IPS-18c (cell line): ENCODE results near the gene OTULIN.

Source experiments
- H3K4me3 ChIP-seq: 2 replicates; pipeline ENCODE4 v1.7.0; 2013; ENCODE audit warnings: low read depth, mild to moderate bottlenecking, low read length, moderate library complexity; ENCODE audit not compliant: insufficient read depth
- H3K9me3 ChIP-seq: one replicate; pipeline ENCODE4 v1.6.1; 2013; ENCODE audit warnings: mild to moderate bottlenecking, low read length, moderate library complexity; ENCODE audit not compliant: control insufficient read depth, insufficient read depth

Gene OTULIN

GRCh38 chr5:14726066-14726838 is 61.7 kb downstream of the OTULIN start:
- Histone ChIP-seq H3K9me3 (no peaks in the 10 kb centered on the region), H3K4me3 (no peak overlapping the region)

GRCh38 chr5:14727428-14727865 is 62.9 kb downstream of the OTULIN start:
- H3K9me3 ChIP-seq: no peaks in the 10 kb centered on the region
- no peak overlapping the region for H3K4me3 ChIP-seq

- H3K4me3 ChIP-seq: no peak overlapping the region
Observed at GRCh38 chr5:14727928-14728458, 63.5 kb downstream of the OTULIN start.

GRCh38 chr5:14728459-14728938 is 64.0 kb downstream of the OTULIN start:
- no peak overlapping the region for H3K4me3 ChIP-seq

More at GRCh38 chr5:14727928-14728458, 63.5 kb downstream of the OTULIN start:
- no peaks in the 10 kb centered on the region for H3K9me3 ChIP-seq

GRCh38 chr5:14729448-14730385 is 65.2 kb downstream of the OTULIN start:
- no peaks in the 10 kb centered on the region for H3K9me3 ChIP-seq
- H3K4me3 ChIP-seq: no peak overlapping the region

More at GRCh38 chr5:14728459-14728938, 64.0 kb downstream of the OTULIN start:
- no peaks in the 10 kb centered on the region for H3K9me3 ChIP-seq

- Histone ChIP-seq H3K9me3 (no peaks in the 10 kb centered on the region), H3K4me3 (no peak overlapping the region)
Observed at GRCh38 chr5:14730466-14730865, 65.9 kb downstream of the OTULIN start.

GRCh38 chr5:14730881-14731280 is 66.4 kb downstream of the OTULIN start:
- Histone ChIP-seq H3K4me3 (no peak overlapping the region), H3K9me3 (no peaks in the 10 kb centered on the region)

GRCh38 chr5:14732991-14733390 is 68.5 kb downstream of the OTULIN start:
- Histone ChIP-seq H3K9me3 (no peaks in the 10 kb centered on the region), H3K4me3 (no peak overlapping the region)

GRCh38 chr5:14733661-14734060 is 69.1 kb downstream of the OTULIN start:
- H3K4me3 ChIP-seq: no peak overlapping the region
- no peaks in the 10 kb centered on the region for H3K9me3 ChIP-seq

- Histone ChIP-seq H3K9me3 (no peaks in the 10 kb centered on the region), H3K4me3 (no peak overlapping the region)
Observed at GRCh38 chr5:14734396-14734795, 69.9 kb downstream of the OTULIN start.

- no peak overlapping the region for H3K4me3 ChIP-seq
Observed at GRCh38 chr5:14735944-14736343, 71.4 kb downstream of the OTULIN start.

GRCh38 chr5:14737291-14737690 is 72.8 kb downstream of the OTULIN start:
- Histone ChIP-seq H3K9me3 (no peaks in the 10 kb centered on the region), H3K4me3 (no peak overlapping the region)

More at GRCh38 chr5:14735944-14736343, 71.4 kb downstream of the OTULIN start:
- H3K9me3 ChIP-seq: no peaks in the 10 kb centered on the region

GRCh38 chr5:14738050-14738449 is 73.5 kb downstream of the OTULIN start:
- H3K4me3 ChIP-seq: no peak overlapping the region
- H3K9me3 ChIP-seq: no peaks in the 10 kb centered on the region

GRCh38 chr5:14739538-14739937 is 75.0 kb downstream of the OTULIN start:
- Histone ChIP-seq H3K9me3 (no peaks in the 10 kb centered on the region), H3K4me3 (no peak overlapping the region)

- Histone ChIP-seq H3K9me3 (no peaks in the 10 kb centered on the region), H3K4me3 (no peak overlapping the region)
Observed at GRCh38 chr5:14739981-14740380, 75.5 kb downstream of the OTULIN start.

- Histone ChIP-seq H3K9me3 (no peaks in the 10 kb centered on the region), H3K4me3 (no peak overlapping the region)
Observed at GRCh38 chr5:14741131-14741530, 76.6 kb downstream of the OTULIN start.

GRCh38 chr5:14741801-14742440 is 77.4 kb downstream of the OTULIN start:
- H3K4me3 ChIP-seq: no peak overlapping the region

More at GRCh38 chr5:14741801-14742440, 77.4 kb downstream of the OTULIN start:
- no peaks in the 10 kb centered on the region for H3K9me3 ChIP-seq
